ENCODE data around the gene KDM6B.

Gene KDM6B

DNA sequence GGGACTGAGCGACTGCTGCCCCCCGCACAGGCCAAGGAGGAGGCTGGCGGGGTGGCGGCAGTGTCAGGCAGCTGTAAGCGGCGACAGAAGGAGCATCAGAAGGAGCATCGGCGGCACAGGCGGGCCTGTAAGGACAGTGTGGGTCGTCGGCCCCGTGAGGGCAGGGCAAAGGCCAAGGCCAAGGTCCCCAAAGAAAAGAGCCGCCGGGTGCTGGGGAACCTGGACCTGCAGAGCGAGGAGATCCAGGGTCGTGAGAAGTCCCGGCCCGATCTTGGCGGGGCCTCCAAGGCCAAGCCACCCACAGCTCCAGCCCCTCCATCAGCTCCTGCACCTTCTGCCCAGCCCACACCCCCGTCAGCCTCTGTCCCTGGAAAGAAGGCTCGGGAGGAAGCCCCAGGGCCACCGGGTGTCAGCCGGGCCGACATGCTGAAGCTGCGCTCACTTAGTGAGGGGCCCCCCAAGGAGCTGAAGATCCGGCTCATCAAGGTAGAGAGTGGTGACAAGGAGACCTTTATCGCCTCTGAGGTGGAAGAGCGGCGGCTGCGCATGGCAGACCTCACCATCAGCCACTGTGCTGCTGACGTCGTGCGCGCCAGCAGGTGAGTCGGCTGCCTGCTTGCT is 15.2 kb downstream of the KDM6B start:
- H3K27ac Mint-ChIP-seq = no peak overlapping the region
- no peaks in the 10 kb centered on the region for H3K9me3 Mint-ChIP-seq
- H3K36me3 Mint-ChIP-seq = peaks cover 51 to 52% of the 10 kb centered on the region in 2 donors
- H3K4me3 Mint-ChIP-seq = no peak overlapping the region
- peaks cover 47 to 67% of the 10 kb centered on the region in 2 donors for H3K4me1 Mint-ChIP-seq
- H3K27me3 Mint-ChIP-seq = no peaks in the 10 kb centered on the region
- ATAC-seq (replicated peaks) (no peak), DNase-seq (no peak)

DNA sequence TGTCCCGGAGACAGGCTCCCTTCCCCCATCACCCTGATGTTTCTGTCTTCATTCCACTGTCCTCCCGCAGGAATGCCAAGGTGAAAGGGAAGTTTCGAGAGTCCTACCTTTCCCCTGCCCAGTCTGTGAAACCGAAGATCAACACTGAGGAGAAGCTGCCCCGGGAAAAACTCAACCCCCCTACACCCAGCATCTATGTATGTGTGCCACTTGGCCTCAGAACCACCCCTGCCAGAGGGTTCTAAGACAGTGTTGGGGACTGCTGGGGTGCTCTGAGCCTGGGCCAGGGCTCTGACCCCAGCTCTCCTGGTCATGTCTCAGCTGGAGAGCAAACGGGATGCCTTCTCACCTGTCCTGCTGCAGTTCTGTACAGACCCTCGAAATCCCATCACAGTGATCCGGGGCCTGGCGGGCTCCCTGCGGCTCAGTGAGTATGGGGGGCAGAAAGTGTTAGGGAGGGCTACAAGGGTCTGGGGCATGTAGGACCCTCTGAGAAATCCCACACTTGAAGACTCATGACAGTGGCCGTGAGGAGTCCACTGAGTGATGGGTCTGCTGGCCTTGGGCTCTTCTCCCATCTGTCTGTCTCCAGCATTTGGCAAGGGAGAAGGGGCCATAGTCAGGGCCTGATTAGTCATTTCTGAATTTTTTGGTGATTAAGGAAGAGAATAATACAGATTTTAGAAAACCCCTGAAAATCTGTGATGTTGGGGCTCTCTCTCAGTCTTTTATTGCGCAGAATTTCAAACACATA is 15.9 kb downstream of the KDM6B start:
- H3K27ac Mint-ChIP-seq = no peak overlapping the region
- H3K4me3 Mint-ChIP-seq = no peak overlapping the region

DNA sequence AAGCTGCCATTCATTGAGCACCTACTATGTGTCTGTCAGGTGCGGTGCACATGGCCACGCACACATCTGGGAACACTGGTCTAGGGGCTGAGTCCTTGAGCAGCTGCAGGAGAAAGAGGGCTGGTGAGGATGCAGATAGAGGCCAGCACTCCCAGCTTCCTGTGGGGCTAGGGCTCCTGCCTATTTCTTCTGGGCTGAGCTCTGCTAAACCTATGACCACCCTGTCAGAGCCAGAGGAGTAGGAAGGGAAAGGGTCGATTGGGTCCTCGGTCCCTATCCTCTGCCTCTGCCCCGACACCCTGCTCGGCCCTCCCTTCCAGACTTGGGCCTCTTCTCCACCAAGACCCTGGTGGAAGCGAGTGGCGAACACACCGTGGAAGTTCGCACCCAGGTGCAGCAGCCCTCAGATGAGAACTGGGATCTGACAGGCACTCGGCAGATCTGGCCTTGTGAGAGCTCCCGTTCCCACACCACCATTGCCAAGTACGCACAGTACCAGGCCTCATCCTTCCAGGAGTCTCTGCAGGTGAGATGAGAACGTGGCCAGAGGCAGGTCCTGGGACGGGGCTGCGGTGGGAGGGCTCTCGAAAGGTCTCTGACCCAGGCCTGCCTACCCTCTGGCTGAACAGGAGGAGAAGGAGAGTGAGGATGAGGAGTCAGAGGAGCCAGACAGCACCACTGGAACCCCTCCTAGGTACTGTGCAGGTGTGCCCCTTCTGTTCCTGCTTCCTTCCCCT is 16.9 kb downstream of the KDM6B start:
- peaks cover 47 to 57% of the 10 kb centered on the region in 2 donors for H3K4me1 Mint-ChIP-seq
- H3K9me3 Mint-ChIP-seq = no peaks in the 10 kb centered on the region
- peak overlapping the region; percentile 76 for H3K27ac Mint-ChIP-seq
- no peaks in the 10 kb centered on the region for H3K27me3 Mint-ChIP-seq
- H3K36me3 Mint-ChIP-seq = peaks cover 54 to 56% of the 10 kb centered on the region in 2 donors
- ATAC-seq (replicated peaks) (peak in 1 of 2 donors; percentile 3), DNase-seq (no peak)
- peak overlapping the region; percentile 64 to 65 for H3K4me3 Mint-ChIP-seq

More for the DNA sequence above, 15.9 kb downstream of the KDM6B start:
- ATAC-seq (replicated peaks) (no peak), DNase-seq (no peak)
- H3K9me3 Mint-ChIP-seq = no peaks in the 10 kb centered on the region
- H3K36me3 Mint-ChIP-seq = peaks cover 51 to 53% of the 10 kb centered on the region in 2 donors
- H3K27me3 Mint-ChIP-seq = no peaks in the 10 kb centered on the region
- peaks cover 47 to 66% of the 10 kb centered on the region in 2 donors for H3K4me1 Mint-ChIP-seq

DNA sequence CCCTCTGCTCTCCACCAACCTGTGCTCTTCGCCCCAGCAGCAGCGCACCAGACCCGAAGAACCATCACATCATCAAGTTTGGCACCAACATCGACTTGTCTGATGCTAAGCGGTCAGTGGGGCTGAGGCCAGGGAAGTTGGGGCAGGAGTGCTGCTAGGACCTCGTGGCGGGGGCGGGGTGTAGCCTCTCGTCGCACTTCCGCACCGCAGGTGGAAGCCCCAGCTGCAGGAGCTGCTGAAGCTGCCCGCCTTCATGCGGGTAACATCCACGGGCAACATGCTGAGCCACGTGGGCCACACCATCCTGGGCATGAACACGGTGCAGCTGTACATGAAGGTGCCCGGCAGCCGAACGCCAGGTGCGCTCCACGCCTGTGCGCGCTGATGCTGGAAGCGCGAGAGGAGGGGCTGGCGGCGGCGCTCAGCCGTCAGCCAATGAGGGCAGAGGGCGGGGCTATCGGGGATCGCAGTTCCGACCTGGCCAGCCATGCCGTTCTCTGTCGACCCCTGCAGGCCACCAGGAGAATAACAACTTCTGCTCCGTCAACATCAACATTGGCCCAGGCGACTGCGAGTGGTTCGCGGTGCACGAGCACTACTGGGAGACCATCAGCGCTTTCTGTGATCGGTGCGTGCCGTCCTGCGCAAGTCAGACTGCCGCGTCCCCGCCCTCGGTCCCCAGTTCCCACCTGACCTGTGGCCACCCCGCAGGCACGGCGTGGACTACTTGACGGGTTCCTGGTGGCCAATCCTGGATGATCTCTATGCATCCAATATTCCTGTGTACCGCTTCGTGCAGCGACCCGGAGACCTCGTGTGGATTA is 17.6 kb downstream of the KDM6B start:
- DNase-seq (peak; percentile 86), ATAC-seq (replicated peaks) (peak; percentile 90 to 92)
- H3K9me3 Mint-ChIP-seq = no peaks in the 10 kb centered on the region
- H3K27ac Mint-ChIP-seq = peak overlapping the region; percentile 69
- peaks cover 54 to 56% of the 10 kb centered on the region in 2 donors for H3K36me3 Mint-ChIP-seq
- peaks cover 45 to 50% of the 10 kb centered on the region in 2 donors for H3K4me1 Mint-ChIP-seq
- peak overlapping the region; percentile 64 to 65 for H3K4me3 Mint-ChIP-seq
- no peaks in the 10 kb centered on the region for H3K27me3 Mint-ChIP-seq

DNA sequence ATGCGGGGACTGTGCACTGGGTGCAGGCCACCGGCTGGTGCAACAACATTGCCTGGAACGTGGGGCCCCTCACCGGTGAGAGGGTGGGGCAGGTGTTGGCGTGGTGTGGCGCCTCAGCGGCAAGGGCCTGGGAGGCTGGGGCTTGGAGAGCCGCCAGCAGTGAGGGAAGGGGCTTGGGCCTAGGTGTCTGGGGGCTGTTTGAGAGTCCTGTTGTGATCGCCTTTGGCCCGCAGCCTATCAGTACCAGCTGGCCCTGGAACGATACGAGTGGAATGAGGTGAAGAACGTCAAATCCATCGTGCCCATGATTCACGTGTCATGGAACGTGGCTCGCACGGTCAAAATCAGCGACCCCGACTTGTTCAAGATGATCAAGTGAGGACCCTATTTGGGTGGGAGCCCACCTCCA is 18.2 kb downstream of the KDM6B start:
- no peak for ATAC-seq (replicated peaks)
- H3K27ac Mint-ChIP-seq = no peak overlapping the region
- H3K27me3 Mint-ChIP-seq = no peaks in the 10 kb centered on the region
- no peak for DNase-seq
- H3K36me3 Mint-ChIP-seq = peaks cover 50 to 51% of the 10 kb centered on the region in 2 donors
- peaks cover 41 to 44% of the 10 kb centered on the region in 2 donors for H3K4me1 Mint-ChIP-seq
- H3K9me3 Mint-ChIP-seq = no peaks in the 10 kb centered on the region
- no peak overlapping the region for H3K4me3 Mint-ChIP-seq

DNA sequence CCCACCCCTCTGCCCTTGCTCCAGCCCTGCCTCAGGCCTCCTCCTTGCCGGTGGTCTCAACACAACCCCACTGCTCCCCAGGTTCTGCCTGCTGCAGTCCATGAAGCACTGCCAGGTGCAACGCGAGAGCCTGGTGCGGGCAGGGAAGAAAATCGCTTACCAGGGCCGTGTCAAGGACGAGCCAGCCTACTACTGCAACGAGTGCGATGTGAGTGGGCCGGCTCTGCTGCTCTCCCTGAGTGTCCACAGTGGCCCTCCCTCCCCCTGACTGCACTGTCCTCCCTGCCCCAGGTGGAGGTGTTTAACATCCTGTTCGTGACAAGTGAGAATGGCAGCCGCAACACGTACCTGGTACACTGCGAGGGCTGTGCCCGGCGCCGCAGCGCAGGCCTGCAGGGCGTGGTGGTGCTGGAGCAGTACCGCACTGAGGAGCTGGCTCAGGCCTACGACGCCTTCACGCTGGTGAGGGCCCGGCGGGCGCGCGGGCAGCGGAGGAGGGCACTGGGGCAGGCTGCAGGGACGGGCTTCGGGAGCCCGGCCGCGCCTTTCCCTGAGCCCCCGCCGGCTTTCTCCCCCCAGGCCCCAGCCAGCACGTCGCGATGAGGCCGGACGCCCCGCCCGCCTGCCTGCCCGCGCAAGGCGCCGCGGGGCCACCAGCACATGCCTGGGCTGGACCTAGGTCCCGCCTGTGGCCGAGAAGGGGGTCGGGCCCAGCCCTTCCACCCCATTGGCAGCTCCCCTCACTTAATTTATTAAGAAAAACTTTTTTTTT is 19.1 kb downstream of the KDM6B start:
- H3K4me3 Mint-ChIP-seq = no peak overlapping the region
- H3K36me3 Mint-ChIP-seq = peaks cover 49 to 50% of the 10 kb centered on the region in 2 donors
- ATAC-seq (replicated peaks) = no peak

DNA sequence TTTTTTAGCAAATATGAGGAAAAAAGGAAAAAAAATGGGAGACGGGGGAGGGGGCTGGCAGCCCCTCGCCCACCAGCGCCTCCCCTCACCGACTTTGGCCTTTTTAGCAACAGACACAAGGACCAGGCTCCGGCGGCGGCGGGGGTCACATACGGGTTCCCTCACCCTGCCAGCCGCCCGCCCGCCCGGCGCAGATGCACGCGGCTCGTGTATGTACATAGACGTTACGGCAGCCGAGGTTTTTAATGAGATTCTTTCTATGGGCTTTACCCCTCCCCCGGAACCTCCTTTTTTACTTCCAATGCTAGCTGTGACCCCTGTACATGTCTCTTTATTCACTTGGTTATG is 19.6 kb downstream of the KDM6B start:
- no peaks in the 10 kb centered on the region for H3K9me3 Mint-ChIP-seq
- H3K27ac Mint-ChIP-seq = no peak overlapping the region
- H3K4me1 Mint-ChIP-seq = peaks cover 39 to 40% of the 10 kb centered on the region in 2 donors
- peaks cover 47% of the 10 kb centered on the region in 2 donors for H3K36me3 Mint-ChIP-seq
- DNase-seq (no peak), ATAC-seq (replicated peaks) (no peak)
- H3K4me3 Mint-ChIP-seq = no peak overlapping the region
- H3K27me3 Mint-ChIP-seq = no peaks in the 10 kb centered on the region

More for the DNA sequence above, 19.1 kb downstream of the KDM6B start:
- DNase-seq = no peak
- Mint-ChIP-seq H3K27ac (peak overlapping the region; percentile 51), H3K27me3 (no peaks in the 10 kb centered on the region), H3K9me3 (no peaks in the 10 kb centered on the region), H3K4me1 (peaks cover 39 to 40% of the 10 kb centered on the region in 2 donors)

DNA sequence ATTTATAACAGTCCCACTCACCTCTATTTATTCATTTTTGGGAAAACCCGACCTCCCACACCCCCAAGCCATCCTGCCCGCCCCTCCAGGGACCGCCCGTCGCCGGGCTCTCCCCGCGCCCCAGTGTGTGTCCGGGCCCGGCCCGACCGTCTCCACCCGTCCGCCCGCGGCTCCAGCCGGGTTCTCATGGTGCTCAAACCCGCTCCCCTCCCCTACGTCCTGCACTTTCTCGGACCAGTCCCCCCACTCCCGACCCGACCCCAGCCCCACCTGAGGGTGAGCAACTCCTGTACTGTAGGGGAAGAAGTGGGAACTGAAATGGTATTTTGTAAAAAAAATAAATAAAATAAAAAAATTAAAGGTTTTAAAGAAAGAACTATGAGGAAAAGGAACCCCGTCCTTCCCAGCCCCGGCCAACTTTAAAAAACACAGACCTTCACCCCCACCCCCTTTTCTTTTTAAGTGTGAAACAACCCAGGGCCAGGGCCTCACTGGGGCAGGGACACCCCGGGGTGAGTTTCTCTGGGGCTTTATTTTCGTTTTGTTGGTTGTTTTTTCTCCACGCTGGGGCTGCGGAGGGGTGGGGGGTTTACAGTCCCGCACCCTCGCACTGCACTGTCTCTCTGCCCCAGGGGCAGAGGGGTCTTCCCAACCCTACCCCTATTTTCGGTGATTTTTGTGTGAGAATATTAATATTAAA is 20.2 kb downstream of the KDM6B start:
- no peaks in the 10 kb centered on the region for H3K9me3 Mint-ChIP-seq
- ATAC-seq (replicated peaks) (no peak), DNase-seq (no peak)
- no peak overlapping the region for H3K27ac Mint-ChIP-seq
- H3K4me3 Mint-ChIP-seq = no peak overlapping the region
- peaks cover 45 to 47% of the 10 kb centered on the region in 2 donors for H3K36me3 Mint-ChIP-seq
- peaks cover 35 to 42% of the 10 kb centered on the region in 2 donors for H3K4me1 Mint-ChIP-seq
- H3K27me3 Mint-ChIP-seq = no peaks in the 10 kb centered on the region

DNA sequence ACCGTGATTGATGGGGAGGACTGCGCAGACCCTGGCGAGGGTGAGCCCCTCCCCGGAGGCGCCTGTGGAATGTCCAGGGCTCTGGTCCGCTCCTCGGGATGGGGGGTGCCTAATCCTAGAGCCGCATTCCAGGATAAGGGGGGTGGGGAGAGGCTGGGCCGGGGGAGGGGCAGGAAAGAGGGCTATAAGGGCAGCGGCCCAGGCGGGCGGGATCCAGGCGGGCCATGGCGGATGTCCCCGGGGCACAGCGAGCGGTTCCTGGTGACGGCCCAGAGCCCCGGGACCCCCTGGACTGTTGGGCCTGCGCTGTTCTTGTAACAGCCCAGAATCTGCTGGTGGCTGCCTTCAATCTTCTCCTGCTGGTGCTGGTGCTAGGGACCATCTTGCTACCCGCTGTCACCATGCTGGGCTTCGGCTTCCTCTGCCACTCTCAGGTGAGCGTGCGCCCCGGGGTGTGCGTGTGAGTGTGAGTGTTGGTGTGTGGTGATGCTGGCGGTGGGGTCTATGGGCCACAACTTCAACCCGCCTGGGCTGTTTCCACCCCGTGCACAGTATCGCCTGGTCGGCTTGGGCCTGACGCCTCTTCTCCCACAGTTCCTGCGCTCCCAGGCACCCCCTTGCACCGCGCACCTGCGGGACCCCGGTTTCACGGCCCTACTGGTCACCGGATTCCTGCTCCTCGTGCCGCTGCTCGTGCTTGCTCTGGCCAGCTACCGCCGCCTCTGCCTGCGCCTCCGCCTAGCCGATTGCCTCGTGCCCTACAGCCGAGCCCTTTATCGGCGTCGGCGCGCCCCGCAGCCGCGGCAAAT is 21.0 kb downstream of the KDM6B start, which contains the start of gene TMEM88:
Gene TMEM88, plus strand, starts transcription at position 216 of the 809 bp plus-strand sequence. Its CDS starts 9 bp downstream, at position 225.
- H3K4me3 Mint-ChIP-seq = peak within 1 kb of the TSS in 1 of 2 donors; percentile 30

DNA sequence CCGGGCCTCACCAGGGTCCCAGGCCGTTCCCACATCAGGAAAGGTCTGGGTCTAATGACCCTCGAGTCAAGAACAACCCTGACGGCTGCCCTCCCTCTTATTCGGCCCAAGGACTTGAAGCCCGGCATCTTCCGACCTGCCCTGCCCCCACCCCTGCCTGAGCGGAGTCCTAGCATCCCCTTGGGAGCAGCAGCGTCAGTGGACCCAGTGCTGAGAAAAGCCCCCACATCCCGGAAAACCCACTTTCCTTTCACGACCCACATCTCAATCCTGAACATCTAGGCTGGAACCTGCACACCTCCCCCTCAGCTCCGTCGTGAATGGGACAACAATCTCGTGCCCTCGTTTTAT is 21.6 kb downstream of the KDM6B start:
- Mint-ChIP-seq H3K27me3 (no peaks in the 10 kb centered on the region), H3K4me1 (peaks cover 21 to 32% of the 10 kb centered on the region in 2 donors), H3K36me3 (peaks cover 35 to 43% of the 10 kb centered on the region in 2 donors), H3K27ac (no peak overlapping the region), H3K4me3 (no peak overlapping the region), H3K9me3 (no peaks in the 10 kb centered on the region)
- no peak for DNase-seq
- ATAC-seq (replicated peaks) = no peak

More for the DNA sequence above, 21.0 kb downstream of the KDM6B start, which contains the start of gene TMEM88:
- H3K9me3 Mint-ChIP-seq = no peaks in the 10 kb centered on the region
- no peaks in the 10 kb centered on the region for H3K27me3 Mint-ChIP-seq
- ATAC-seq (replicated peaks) (no peak), DNase-seq (no peak)
- H3K27ac Mint-ChIP-seq = peak within 1 kb of the TSS; percentile 56
- H3K36me3 Mint-ChIP-seq = peaks cover 39 to 46% of the 10 kb centered on the region in 2 donors
- peaks cover 27 to 35% of the 10 kb centered on the region in 2 donors for H3K4me1 Mint-ChIP-seq

DNA sequence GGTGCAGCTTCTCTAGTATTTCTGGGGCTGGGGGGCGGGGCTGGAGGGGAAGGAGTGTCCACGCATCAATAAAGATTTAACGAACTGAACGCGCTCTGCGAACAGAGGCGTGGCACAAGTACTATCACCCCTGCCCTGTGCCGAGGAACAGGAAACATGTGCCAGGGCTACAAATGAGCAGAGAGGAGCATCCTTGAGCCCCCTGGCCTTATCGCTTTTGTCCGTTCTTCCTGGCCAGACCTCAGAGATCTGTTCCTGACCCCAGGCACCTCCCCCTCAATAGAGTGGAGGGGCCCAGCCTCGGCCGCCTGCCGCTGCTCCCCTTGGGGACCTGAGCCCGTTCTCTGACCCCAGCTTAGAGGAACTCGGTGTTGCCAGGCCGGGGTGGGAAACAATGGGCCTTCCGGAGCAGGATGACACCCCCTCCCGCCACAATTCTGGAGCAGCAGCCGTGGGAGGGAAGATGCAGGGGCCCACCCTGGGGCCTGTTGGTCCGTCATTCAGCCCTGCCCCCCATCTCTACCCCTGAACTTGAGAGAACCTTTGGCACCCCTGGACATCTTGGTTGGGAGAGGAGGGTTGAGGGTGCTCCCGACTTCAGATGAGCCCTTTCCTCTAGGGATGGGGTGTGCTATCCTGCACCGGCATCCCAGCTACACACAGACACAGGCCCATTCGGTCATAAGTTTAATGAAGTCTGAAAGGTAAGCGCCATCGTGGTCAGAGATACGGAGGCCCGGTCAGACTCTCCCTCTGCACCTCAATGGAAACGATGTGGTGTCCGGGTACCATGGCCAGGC is 22.2 kb downstream of the KDM6B start:
- Mint-ChIP-seq H3K4me3 (no peak overlapping the region), H3K4me1 (peaks cover 15 to 27% of the 10 kb centered on the region in 2 donors), H3K27me3 (no peaks in the 10 kb centered on the region), H3K36me3 (peaks cover 29 to 41% of the 10 kb centered on the region in 2 donors), H3K27ac (no peak overlapping the region), H3K9me3 (no peaks in the 10 kb centered on the region)
- DNase-seq = no peak
- no peak for ATAC-seq (replicated peaks)
